A673 (cell line): Measurements from ENCODE around the gene QRFPR. TPM values are rescaled to one million over a fixed set of nuclear protein-coding genes. Genes with fewer than 3 reads are reported as not detected.

Source experiments
- BruUV-seq: library from RNA; stranded (reverse); fragments of 400-500 nt; replicated peaks from 2 replicates; lab custom pipeline; 2021; lab: Mats Ljungman, UMichigan
- CTCF ChIA-PET: fragments of 300-600 bp; sonication (Branson Sonifier 250); formaldehyde crosslinking; loops from one replicate; lab custom pipeline; 2022; ENCODE audit warnings: antibody characterized with exemption; lab: Charles Lee
- POLR2A ChIA-PET: fragments of 300-600 bp; sonication (Branson Sonifier 250); formaldehyde crosslinking; loops from one replicate; lab custom pipeline; 2022; ENCODE audit warnings: antibody characterized with exemption; ENCODE audit not compliant: low non-redundant PET; lab: Charles Lee
- DNase-seq: peaks from one replicate; pipeline ENCODE4 v3.0.0-alpha.2; 2015; ENCODE audit warnings: low spot score
- H3K27ac ChIP-seq: fragments of 200-600 bp; sonication (generic); 2 replicates; pipeline ENCODE4 v1.5.1; 2016; ENCODE audit warnings: mixed run types, low read depth, mild to moderate bottlenecking, mixed read lengths, antibody characterized with exemption, low read length; ENCODE audit not compliant: poor library complexity, severe bottlenecking
- H3K27me3 ChIP-seq: fragments of 200-600 bp; sonication (generic); replicated peaks from 2 replicates; pipeline ENCODE4 v1.6.1; 2017; ENCODE audit warnings: mixed run types, low read depth, mild to moderate bottlenecking, mixed read lengths, antibody characterized with exemption, low read length; ENCODE audit not compliant: insufficient read depth, poor library complexity
- H3K36me3 ChIP-seq: fragments of 200-600 bp; sonication (generic); 2 replicates; pipeline ENCODE4 v1.6.1; 2016; ENCODE audit warnings: mixed run types, mild to moderate bottlenecking, mixed read lengths, antibody characterized with exemption, low read length; ENCODE audit not compliant: insufficient read depth, poor library complexity, severe bottlenecking
- H3K4me1 ChIP-seq: fragments of 200-600 bp; sonication (generic); 2 replicates; pipeline ENCODE4 v1.6.1; 2017; ENCODE audit warnings: mixed run types, mild to moderate bottlenecking, mixed read lengths, antibody characterized with exemption, low read length; ENCODE audit not compliant: insufficient read depth, poor library complexity, severe bottlenecking
- H3K4me3 ChIP-seq: fragments of 200-600 bp; sonication (generic); 2 replicates; pipeline ENCODE4 v1.5.1; 2016; ENCODE audit warnings: low read depth, mixed run types, mild to moderate bottlenecking, mixed read lengths, low read length; ENCODE audit not compliant: poor library complexity, severe bottlenecking
- H3K9me3 ChIP-seq: fragments of 200-600 bp; sonication (generic); 2 replicates; pipeline ENCODE4 v1.6.1; 2016; ENCODE audit warnings: mixed run types, low read depth, mild to moderate bottlenecking, mixed read lengths, antibody characterized with exemption, low read length; ENCODE audit not compliant: poor library complexity, severe bottlenecking
- CTCF ChIP-seq: fragments of 300-800, 200-600 bp; sonication (generic); conservative IDR thresholded peaks from 2 replicates; pipeline ENCODE4 v1.5.1; 2017; ENCODE audit warnings: low read depth, mild to moderate bottlenecking, antibody characterized with exemption, low read length, moderate library complexity, mixed read lengths
- EZH2 ChIP-seq: fragments of 200-600 bp; sonication (generic); IDR thresholded peaks from 2 replicates; pipeline ENCODE4 v1.6.1; 2017; ENCODE audit warnings: borderline replicate concordance, low read depth, mild to moderate bottlenecking, mixed read lengths, antibody characterized with exemption, low read length; ENCODE audit not compliant: poor library complexity, severe bottlenecking
- intact Hi-C: fragments of 100-400 bp; cut with micrococcal nuclease; formaldehyde crosslinking; loops from one replicate; pipeline ENCODE4 v1.10.0; 2022; ENCODE audit not compliant: unreplicated experiment
- total RNA-seq: library from RNA; stranded (reverse); gene quantifications from 2 replicates; pipeline ENCODE4 v1.2.3, GENCODE V29; 2021

Gene QRFPR
- total RNA-seq, 1 experiment from 2014 or later, result 32.2 TPM

GRCh38 chr4:121390335-121390734, 9.5 kb upstream of the QRFPR start:
- CTCF ChIA-PET, result no interaction called here
- H3K4me1 ChIP-seq, result no peaks in the 10 kb centered on the region

GRCh38 chr4:121379276-121379675, 1.5 kb downstream of the QRFPR start:
- BruUV-seq, result no TSS peak
- ChIA-PET POLR2A (no interaction called here), CTCF (interaction anchor here (1.2 kb wide), 1 partner anchor 8 kb away, joined by 3 read pairs; no protein-coding TSS in a partner anchor)
- no peaks in the 10 kb centered on the region for H3K27me3 ChIP-seq
- H3K36me3 ChIP-seq, result no peaks in the 10 kb centered on the region
- H3K4me3 ChIP-seq, result peak overlapping the region; percentile 71
- no peak for DNase-seq
- TF ChIP-seq EZH2 (no peak), CTCF (no peak)
- intact Hi-C loops, result no loop called here
- peaks cover 35% of the 10 kb centered on the region for H3K4me1 ChIP-seq
- H3K27ac ChIP-seq, result peak overlapping the region; percentile 1
- no peaks in the 10 kb centered on the region for H3K9me3 ChIP-seq

More at GRCh38 chr4:121390335-121390734, 9.5 kb upstream of the QRFPR start:
- no peaks in the 10 kb centered on the region for H3K27me3 ChIP-seq
- H3K36me3 ChIP-seq, result no peaks in the 10 kb centered on the region
- intact Hi-C loops, result no loop called here
- no peaks in the 10 kb centered on the region for H3K9me3 ChIP-seq
- DNase-seq, result no peak
- H3K27ac ChIP-seq, result no peak overlapping the region
- no TSS peak for BruUV-seq
- H3K4me3 ChIP-seq, result no peak overlapping the region
- POLR2A ChIA-PET, result no interaction called here
- no peak for TF ChIP-seq CTCF
- no peak for TF ChIP-seq EZH2

- POLR2A ChIA-PET, result no interaction called here
Measured at GRCh38 chr4:121377076-121377475, 3.7 kb downstream of the QRFPR start.

More at GRCh38 chr4:121377076-121377475, 3.7 kb downstream of the QRFPR start:
- Histone ChIP-seq H3K4me3 (no peak overlapping the region), H3K27me3 (no peaks in the 10 kb centered on the region), H3K4me1 (peaks cover 47% of the 10 kb centered on the region), H3K36me3 (no peaks in the 10 kb centered on the region), H3K27ac (peak overlapping the region; percentile 6), H3K9me3 (no peaks in the 10 kb centered on the region)
- BruUV-seq, result no TSS peak
- CTCF ChIA-PET, result no interaction called here
- TF ChIP-seq EZH2, result no peak
- no peak for TF ChIP-seq CTCF
- intact Hi-C loops, result no loop called here
- peak; percentile 59 for DNase-seq
